ENCODE measurements around the gene RPS27L.
A peak's percentile ranks its signal among the peaks of the same experiment; 100 is the strongest.

The RPS27L gene

GRCh38 chr15:63157118-63157843 lies at the start of gene RPS27L:
Gene RPS27L, minus strand, starts transcription at chr15:63157477. Its CDS starts 72 bp downstream, at chr15:63157405.
- ChIA-PET POLR2A (interaction anchor here (0.5 to 1.5 kb wide), 16 partner anchors 9 to 1594 kb away, joined by 3 to 9 read pairs (median 4); partner anchors contain the start of genes APH1B, LACTB and RAB8B), CTCF (interaction anchor here (0.6 to 0.7 kb wide), 2 partner anchors 187 to 992 kb away, joined by 3 read pairs; partner anchors contain the start of gene C2CD4B)
- no peaks in the 10 kb centered on the region for H3K9me3 ChIP-seq (ENCODE audit: control insufficient read depth, insufficient read depth, low read depth, low read length)
- no peaks in the 10 kb centered on the region for H3K4me1 ChIP-seq (ENCODE audit: control insufficient read depth, insufficient read depth, low read length)
- H3K27ac ChIP-seq (ENCODE audit: extremely low read depth, low read depth, low read length) = peak within 1 kb of the TSS; percentile 99
- peak within 1 kb of the TSS; percentile 79 for H3K4me3 ChIP-seq (ENCODE audit: low read depth, low read length)
- peaks cover 11 to 24% of the 10 kb centered on the region in 2 experiments for H3K36me3 ChIP-seq (ENCODE audit: control insufficient read depth in 2 of 2, insufficient read depth in 1 of 2, low read length in 2 of 2)
- TF ChIP-seq REST (tag by site-specific recombination; IDR thresholded peaks at IDR 0.05) (no peak), ZNF707 (tag by site-specific recombination; IDR thresholded peaks at IDR 0.05) (no peak), ZNF626 (tag by site-specific recombination; IDR thresholded peaks at IDR 0.05) (no peak), CTCF (tag by site-specific recombination; IDR thresholded peaks at IDR 0.05) (no peak), ZNF549 (tag by site-specific recombination; IDR thresholded peaks at IDR 0.05) (no peak), GFI1B (tag by site-specific recombination; IDR thresholded peaks at IDR 0.05) (0 out of 2 replicates have a peak, but pooled peaks have one; percentile 2), ZNF433 (tag by site-specific recombination; IDR thresholded peaks at IDR 0.05; ENCODE audit: low read depth) (no peak), ZNF157 (tag by site-specific recombination; IDR thresholded peaks at IDR 0.05) (no peak), ZNF335 (tag by site-specific recombination; conservative IDR thresholded peaks at IDR 0.05) (peak; percentile 81), ZNF132 (tag by site-specific recombination; IDR thresholded peaks at IDR 0.05; ENCODE audit: borderline replicate concordance) (no peak), YY2 (tag by site-specific recombination; IDR thresholded peaks at IDR 0.05) (no peak), ZSCAN23 (tag by site-specific recombination; IDR thresholded peaks at IDR 0.05) (no peak), ZBTB26 (tag by site-specific recombination; optimal IDR thresholded peaks at IDR 0.05) (peak; percentile 74), ZNF488 (tag by site-specific recombination; IDR thresholded peaks at IDR 0.05) (no peak), ZSCAN18 (tag by site-specific recombination; IDR thresholded peaks at IDR 0.05) (no peak), HOXA7 (CRISPR knock-in tag; IDR thresholded peaks at IDR 0.05; ENCODE audit: borderline replicate concordance) (no peak), BCL11A (tag by site-specific recombination; IDR thresholded peaks at IDR 0.05; ENCODE audit: low read depth) (peak; percentile 92; the same call in 1 of the 2 replicates), ZNF266 (tag by site-specific recombination; IDR thresholded peaks at IDR 0.05; ENCODE audit: low read depth) (no peak), ZNF555 (tag by site-specific recombination; conservative IDR thresholded peaks at IDR 0.05) (no peak), ZNF645 (tag by site-specific recombination; IDR thresholded peaks at IDR 0.05) (no peak), ZNF600 (tag by site-specific recombination; IDR thresholded peaks at IDR 0.05) (peak; percentile 76), HOXD13 (CRISPR knock-in tag; IDR thresholded peaks at IDR 0.05; ENCODE audit: borderline replicate concordance) (no peak), BCL6B (tag by site-specific recombination; IDR thresholded peaks at IDR 0.05) (no peak), WT1 (tag by site-specific recombination; IDR thresholded peaks at IDR 0.05) (peak; percentile 43; the same call in 1 of the 2 replicates)

All from HEK293 (cell line).